HFF-Myc (cell line): ENCODE data around the gene CDK8.
"Not testable (repeated sequence)": the region's sequence is repeated elsewhere in the genome, so short reads cannot be mapped to it uniquely, and the experiment has no call there.

Source experiments
- DNase-seq: peaks from one replicate; pipeline ENCODE4 v3.0.0-alpha.2; 2011; ENCODE audit warnings: low read depth; ENCODE audit errors: extremely low read depth
- H3K4me3 ChIP-seq: replicated peaks from 2 replicates; pipeline ENCODE4 v1.5.1; 2011; ENCODE audit warnings: low read depth, mild to moderate bottlenecking, control low read depth, low read length
- TF ChIP-seq, protein P1 (sequence below): IDR thresholded peaks from 2 replicates; pipeline ENCODE4 v1.5.1; 2012; ENCODE audit warnings: mild to moderate bottlenecking, low read depth, low read length, control low read depth; ENCODE audit errors: missing control alignments

The CDK8 gene

GRCh38 chr13:26262156-26262555 lies 8.2 kb downstream of the CDK8 start:
- no peak for DNase-seq
- TF ChIP-seq, protein P1, sequence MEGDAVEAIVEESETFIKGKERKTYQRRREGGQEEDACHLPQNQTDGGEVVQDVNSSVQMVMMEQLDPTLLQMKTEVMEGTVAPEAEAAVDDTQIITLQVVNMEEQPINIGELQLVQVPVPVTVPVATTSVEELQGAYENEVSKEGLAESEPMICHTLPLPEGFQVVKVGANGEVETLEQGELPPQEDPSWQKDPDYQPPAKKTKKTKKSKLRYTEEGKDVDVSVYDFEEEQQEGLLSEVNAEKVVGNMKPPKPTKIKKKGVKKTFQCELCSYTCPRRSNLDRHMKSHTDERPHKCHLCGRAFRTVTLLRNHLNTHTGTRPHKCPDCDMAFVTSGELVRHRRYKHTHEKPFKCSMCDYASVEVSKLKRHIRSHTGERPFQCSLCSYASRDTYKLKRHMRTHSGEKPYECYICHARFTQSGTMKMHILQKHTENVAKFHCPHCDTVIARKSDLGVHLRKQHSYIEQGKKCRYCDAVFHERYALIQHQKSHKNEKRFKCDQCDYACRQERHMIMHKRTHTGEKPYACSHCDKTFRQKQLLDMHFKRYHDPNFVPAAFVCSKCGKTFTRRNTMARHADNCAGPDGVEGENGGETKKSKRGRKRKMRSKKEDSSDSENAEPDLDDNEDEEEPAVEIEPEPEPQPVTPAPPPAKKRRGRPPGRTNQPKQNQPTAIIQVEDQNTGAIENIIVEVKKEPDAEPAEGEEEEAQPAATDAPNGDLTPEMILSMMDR: no peak
- H3K4me3 ChIP-seq: no peak overlapping the region

DNA sequence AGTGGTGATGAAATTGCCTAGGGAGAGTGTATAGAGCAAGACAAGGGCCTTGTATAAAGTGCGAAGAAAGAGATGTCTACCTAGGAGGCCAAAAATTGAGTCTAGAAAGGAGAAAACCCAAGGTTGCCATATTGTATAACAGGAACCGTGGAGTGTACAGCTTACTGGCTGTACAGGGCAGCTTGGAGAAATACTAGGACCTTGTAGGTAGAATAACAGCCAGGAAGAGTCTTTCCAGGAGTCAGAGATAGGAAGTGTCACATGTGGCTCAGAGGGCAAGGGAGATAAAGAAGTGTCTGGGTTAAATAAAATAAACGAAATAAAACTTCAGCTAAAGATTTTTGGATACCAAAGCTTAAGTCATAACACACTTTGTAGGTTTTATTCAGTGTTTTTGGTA lies 12.4 kb downstream of the CDK8 start:
- TF ChIP-seq, protein P1: no peak
- H3K4me3 ChIP-seq: no peak overlapping the region
- no peak for DNase-seq

DNA sequence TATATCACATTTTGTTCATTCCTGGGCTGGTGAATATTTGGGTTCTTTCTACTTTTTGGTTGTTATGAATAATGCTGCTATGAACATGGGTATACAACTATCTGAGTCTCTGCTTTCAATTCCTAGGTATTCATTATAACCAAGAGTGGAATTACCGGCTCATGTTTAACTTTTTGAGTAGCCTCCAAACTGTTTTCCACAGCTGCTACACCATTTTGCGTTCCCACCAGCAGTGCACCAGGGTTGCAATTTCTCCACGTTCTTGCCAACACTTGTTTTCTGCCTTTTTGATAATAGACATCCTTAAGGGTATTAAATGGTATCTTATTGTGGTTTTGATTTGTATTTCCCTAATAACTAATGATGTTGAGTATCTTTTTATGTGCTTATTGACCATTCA lies 16.8 kb downstream of the CDK8 start:
- DNase-seq: no peak
- no peak overlapping the region for H3K4me3 ChIP-seq
- TF ChIP-seq, protein P1: no peak

DNA sequence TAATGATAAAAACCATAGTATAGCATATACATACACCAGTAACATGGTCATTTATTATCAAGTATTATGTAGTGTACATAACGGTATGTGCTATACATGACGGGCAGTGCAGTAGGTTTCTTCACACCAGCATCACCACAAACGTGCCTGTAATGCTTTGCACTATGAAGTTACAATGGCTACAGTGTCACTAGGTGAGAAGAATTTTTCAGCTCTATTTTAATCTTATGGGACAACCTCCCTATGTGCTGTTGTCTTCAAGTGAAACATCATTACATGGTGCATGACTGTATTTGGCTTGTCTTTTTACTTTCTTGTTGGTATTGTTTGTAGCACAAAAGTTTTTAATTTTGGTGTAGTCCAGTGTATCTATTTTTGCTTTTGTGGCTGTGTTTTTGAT lies 18.7 kb downstream of the CDK8 start:
- DNase-seq: no peak
- TF ChIP-seq, protein P1: no peak
- no peak overlapping the region for H3K4me3 ChIP-seq

GRCh38 chr13:26280295-26280694 lies 26.4 kb downstream of the CDK8 start:
- TF ChIP-seq, protein P1: no peak
- no peak for DNase-seq
- H3K4me3 ChIP-seq: no peak overlapping the region

DNA sequence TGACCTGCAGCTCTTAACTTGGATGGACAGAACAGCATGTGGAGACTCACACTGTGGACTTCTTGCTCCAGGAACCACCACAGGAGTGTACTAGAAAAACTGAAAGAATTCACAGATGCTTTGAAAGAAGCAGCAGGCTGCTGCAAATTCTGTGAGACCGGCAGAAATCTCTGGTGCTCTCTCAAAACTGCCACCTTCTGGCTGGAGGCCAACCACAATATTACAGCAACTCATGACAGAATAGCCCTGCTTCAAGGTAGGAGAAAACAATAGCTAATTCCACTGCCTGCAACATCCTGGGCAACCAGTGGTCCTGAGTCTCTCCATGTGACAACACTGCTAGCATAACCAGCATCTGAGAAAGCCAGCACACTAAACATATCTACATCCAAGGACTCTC lies 26.9 kb downstream of the CDK8 start:
- H3K4me3 ChIP-seq: no peak overlapping the region
- TF ChIP-seq, protein P1: no peak
- DNase-seq: no peak

DNA sequence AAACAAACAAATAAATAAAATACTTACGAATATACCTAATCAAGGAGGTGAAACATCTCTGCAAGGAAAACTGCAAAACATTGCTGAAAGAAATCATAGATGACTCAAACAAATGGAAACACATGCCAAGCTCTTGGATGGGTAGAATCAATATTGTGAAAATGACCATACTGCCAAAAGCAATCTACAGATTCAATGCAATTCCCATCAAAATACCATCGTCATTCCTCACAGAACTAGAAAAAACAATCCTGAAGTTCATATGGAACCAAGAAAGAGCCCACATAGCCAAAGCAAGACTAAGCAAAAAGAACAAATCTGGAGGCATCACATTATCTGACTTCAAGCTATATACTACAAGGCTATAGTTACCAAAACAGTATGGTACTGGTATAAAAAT lies 32.0 kb downstream of the CDK8 start:
- not testable (repeated sequence) for H3K4me3 ChIP-seq, DNase-seq

DNA sequence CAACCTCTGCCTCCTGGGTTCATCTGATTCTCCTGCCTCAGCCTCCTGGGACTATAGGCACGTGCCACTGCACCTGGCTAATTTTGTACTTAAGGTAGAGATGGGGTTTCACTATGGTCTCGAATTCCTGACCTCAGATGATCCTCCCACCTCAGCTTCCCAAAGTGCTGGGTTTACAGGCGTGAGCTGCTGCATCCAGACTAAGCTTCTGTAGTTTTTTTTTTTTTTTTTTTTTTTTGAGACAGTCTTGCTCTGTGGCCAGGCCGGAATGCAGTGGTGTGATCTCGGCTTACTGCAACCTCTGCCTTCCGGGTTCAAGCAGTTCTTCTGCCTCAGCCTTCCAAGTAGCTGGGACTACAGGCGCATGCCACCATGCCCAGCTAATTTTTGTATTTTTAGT lies 34.9 kb downstream of the CDK8 start:
- DNase-seq, H3K4me3 ChIP-seq: not testable (repeated sequence)
